Suppressor macrophage (primary cell): ENCODE measurements around the gene LINGO1.

Experiments used
- DNase-seq, 4 experiments: peaks; one replicate each; pipeline ENCODE4 v3.0.0-alpha.2; 2020 to 2022

The LINGO1 gene

DNA sequence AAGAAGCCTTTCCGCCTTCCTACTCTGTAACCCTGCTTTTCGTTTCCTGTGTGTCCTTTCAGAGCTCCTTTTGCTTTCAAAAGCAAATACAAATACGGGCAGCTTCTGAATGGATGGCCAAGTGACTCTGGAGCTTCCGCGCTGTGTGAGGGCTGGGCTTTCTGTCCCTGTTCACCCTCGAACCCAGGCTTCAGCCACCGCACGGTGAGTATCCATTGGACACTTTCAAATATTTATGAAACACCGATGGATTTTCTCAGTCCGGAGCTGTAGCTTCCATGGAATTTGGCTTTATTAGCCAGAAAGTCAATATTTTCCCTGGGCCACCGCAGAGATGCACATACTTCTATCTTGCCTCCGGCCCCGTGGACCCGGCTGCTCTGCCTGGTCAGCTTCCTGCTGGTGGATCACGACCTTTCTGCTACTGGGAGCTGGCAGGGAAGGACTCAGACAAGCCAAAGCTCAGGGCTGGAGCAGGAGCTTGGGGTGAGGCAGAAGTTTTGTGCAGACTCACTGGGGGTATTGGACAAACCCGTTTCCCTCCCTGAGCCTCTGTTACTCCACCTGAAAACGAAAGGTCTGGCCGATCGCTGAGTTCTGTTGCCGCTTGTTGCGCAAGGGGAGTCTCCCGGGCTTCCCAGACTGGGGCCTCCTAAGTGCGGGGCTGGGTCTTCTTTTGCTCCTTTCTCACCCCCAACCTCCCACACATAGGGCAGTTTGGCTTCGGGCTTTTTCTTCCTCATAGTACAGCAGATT is 63.6 kb downstream of the LINGO1 start:
- DNase-seq = peak; percentile 13 to 57 (median 43)

DNA sequence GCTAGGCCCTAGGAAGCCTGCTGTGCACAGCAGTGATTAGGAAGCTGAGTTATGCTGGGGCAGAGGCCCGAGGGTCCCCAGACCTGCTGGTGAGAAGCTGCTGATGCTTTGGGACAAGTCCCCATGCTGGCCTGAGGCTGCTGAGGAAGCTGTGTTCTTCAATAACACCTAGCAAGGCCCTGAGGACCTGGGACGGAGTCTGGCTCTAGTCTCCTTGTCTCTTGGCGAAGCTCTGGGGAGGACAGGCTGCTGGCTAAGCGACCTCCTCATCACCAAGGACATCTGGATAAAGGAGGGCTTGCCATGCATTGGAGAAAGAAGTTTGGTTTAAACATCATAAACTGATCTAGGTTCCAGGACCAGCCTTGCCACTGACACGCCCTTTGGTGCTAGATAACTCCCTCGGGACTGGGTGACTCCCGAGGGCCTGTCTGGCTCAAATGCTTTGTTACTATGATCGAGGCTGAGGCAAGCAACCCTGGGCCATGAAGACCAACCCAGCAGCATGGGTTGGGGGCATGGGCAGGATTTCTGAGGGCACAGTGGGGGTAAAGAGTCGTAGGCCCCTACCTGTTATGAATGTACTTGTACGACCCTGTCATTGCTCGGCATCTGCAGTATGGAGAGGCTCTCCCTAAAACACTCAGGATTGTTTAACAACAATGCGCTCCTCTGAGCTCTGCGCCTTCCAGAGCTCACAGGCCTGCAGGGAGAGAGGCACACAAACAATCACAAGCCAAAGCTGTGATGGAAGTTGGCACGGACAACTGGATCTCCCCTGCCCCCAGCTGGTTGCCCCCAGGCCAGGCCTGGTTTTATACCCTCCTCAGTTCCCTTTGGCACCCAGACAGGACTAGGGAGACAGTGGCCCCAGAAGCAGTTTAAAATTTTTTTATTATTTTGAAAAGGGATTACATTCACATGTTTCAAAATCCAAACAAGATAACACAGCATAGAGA is 64.4 kb downstream of the LINGO1 start:
- DNase-seq = no peak

DNA sequence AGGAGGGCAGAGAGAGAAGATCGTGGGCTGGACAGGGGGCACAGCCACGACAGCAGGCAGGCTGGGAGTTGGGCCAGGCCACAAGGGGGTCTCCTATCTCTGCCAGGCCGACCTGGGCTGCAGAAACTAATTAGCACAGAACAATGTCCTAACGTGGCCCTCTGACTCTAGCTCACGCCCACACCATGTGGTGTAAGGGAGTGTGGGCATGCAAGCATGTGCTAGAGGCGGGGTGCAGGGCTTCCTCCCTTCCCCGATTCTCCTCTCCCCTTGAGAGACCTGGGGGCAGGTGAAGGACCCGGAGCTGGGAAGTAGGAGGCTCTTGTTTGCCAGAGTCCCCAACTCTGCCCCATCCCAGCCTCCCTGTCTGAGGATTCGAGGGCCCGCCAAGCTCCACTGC is 65.5 kb downstream of the LINGO1 start:
- peak; percentile 50 to 78 (median 73) for DNase-seq

DNA sequence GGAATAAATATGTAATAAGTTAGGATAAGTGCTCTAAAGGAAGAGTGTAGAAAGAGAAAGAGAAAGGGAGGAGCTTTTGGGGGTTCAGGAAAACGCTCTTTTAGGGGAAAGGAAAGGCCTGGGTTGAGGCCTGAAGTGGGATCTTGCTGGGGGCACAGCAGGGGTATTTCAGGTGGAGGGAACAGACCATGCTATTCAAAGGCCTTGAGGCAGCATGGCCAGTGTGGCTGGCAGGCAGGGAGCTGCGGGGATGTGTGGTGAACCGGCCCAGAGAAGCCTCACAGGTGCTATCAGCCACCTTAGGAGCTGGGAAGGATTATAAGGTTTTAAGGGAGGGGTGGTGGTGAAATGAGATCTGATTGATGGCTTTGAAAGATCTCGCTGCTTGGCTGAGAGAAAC is 66.6 kb downstream of the LINGO1 start:
- no peak for DNase-seq

DNA sequence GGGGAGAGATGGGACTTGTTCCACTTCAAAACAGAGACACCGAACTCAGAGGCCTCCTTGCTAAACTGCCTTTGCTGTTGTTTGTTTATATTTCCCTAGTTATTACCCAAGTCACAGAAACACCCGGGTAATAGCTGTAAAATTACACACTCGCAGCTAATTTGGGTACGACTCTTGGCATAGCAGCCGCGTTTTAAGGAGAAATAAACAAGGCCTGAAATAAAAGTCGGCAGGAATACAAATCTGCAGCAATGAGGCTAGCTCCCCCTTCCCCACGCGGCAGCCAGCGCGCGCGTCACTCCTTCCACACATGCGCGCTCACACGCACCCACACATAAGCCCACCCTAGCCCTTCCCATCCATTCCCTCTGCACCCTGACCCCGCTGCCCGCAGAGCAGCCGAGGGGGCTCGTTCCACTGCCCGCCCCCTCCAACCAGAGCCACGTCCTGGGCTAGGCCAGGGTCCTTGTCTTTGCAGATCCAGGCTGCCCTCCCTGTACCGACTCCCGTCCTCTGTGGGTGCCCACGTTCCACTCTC is 67.3 kb downstream of the LINGO1 start:
- DNase-seq = no peak

DNA sequence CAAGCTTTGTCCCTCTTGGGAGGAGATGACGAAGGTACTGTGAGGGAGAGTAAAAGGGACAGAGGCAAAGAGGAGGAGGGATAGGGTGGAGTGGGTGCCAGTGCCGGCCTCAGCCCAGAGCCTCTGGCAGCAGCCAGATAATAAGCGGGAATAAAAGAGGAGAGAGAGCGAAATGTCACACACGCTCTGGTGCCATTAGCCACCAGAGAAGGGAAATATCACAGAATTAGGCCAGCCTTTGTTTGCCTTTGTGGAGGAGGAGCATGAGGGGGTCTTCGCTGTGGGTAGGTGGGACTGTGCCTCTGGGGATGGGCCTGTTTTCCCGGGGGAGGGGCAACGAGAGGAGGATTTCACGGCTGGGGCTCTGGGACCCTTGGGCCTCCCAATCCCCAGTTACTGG is 67.8 kb downstream of the LINGO1 start:
- no peak for DNase-seq

DNA sequence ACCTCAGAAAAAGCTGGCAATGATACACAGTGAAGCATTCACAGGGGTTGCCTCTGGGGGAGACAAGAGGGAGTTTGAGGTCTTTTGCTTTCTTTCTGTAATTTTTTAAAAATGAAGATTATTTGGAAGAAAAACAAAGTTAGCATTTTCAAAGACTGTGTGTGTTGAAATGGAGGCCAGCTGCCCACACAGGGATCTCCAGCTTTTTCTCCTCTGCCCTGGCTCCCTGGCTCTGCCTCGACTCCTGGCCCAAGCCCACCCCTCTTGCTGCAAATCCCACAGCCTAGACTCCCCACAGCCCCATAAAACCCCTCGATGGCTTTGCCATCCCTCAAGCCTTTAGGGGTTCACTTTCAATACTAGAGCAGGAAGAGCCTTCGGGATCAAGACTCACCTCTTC is 68.4 kb downstream of the LINGO1 start:
- DNase-seq = no peak

DNA sequence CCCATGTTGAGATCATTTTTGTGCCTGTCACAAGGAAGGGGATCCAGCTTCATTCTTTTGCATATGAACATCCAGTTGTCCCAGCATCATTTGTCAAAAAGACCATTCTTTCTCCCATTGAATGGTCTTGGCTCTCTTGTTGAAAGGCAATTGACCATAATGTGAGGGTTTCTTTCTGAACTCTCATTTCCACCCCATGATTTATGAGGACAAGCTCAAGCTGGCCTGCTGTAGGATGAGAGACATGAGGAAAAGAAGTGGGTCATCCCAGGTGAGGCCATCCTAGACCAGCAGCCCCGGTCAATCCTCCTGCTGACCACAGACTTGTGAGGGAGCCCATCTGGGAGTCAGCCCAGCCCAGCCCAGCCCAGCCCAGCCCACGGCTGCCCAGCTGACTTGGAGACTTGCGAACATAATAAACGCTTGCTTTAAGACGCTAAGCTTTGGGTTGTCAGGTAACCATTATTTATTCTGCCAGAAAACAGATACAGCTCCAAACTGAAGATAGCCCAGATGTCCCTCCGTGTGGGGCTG is 69.0 kb downstream of the LINGO1 start:
- DNase-seq = no peak
